Activated CD4-positive, alpha-beta T cell treated with anti-CD3 and anti-CD28 coated beads, Interleukin-2, amount 50 U/mL, for 16 hours (primary cell): ENCODE data around the gene CFAP97.
"Not testable (repeated sequence)": the region's sequence is repeated elsewhere in the genome, so short reads cannot be mapped to it uniquely, and the experiment has no call there.

ENCODE experiments used
- DNase-seq: peaks from one replicate; pipeline ENCODE4 v3.0.0-alpha.2; 2020

The CFAP97 gene

DNA sequence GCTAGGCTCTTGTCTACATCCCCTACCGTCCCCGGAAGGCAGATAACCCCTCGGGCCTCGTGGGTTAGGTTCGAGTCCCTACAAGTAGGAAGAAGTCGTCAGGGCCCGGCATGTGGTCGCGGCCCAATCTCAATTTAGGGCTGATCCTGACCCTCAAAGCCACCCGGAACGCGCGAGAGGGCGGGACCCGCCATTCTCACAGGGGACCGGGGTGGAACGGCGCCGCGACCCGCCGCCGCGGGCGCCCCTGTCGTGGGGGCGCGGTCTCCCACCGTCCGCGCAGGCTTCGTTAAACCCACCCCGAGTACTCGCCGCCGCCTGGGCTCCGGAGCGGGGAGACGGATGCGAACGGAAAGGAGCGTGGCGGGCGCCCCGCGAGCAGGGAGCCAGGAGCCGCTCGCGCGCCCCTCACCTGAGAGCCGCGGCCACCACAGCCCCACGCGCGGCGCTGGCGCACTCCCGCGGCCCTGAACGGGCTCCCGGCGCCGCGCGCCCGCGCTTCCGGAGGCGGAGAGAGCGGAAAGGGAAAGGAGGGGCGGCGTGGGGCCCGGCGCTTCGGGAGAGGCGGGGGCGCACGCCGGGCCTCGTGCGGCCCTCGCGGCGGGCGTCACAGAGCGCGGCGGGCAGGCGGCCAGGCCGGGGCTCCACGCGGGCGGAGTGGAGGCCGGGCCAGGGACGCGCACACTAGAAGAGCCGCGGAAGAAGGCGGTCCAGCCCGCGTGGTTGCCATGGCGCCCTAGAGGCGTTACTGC is at the start of gene CFAP97:
Gene CFAP97 (minus strand): TSS at position 515 of the 752 bp plus-strand sequence. CDS start 12,804 bp downstream, outside the sequence.
- DNase-seq = peak; percentile 78

GRCh38 chr4:185249105-185249504 is 45.3 kb upstream of the CFAP97 start:
- DNase-seq = no peak

DNA sequence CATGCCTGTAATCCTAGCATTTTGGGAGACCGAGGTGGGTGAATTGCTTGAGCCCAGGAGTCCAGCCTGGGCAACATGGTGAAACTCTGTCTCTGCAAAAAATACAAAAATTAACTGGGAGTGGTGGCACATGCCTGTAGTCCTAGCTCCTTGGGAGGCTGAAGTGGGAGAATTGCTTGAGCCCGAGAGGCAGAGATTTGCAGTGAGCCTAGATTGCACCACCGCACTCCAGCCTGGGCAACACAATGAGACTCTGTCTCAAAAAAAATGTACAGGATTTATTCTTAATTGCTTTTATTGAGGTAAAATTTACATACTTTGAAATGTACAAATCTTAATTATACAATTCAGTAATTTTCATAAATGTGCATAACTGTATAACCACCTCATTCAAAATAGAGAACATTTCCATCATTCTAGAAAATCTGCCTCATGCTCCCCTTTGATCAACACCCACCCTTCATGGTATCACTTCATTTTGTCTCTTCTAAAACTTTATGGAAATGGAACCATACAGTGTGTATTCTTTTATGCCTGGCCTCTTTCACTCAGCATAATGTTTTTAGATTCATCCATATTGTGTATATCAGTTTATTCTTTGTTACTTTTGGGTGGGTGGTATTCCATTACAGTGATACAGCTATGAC is 44.7 kb upstream of the CFAP97 start:
- no peak for DNase-seq

DNA sequence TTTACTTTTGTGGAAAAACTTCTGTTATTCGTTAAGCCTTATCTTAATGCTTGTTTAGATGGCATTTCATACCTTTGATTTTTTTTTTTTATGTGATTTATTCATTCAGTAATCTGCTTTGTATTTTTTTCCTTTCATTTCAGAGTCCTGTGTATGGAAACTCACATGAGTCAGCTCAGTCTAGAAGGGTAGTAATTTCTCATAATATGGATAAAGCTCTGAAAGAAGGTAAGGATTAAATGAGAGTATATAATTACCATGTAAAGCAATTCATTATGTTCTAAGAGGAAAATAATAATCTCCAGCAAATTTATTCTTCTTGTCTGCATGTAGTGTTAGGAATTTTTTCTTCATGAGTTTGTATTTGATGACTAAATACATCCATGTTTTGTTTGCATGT is 43.4 kb upstream of the CFAP97 start:
- DNase-seq = no peak

GRCh38 chr4:185246453-185246852 is 42.7 kb upstream of the CFAP97 start:
- no peak for DNase-seq

GRCh38 chr4:185244763-185245162 is 41.0 kb upstream of the CFAP97 start:
- DNase-seq = no peak

- no peak for DNase-seq
These were observed 40.1 kb upstream of the CFAP97 start for GRCh38 chr4:185243879-185244278.

- no peak for DNase-seq
These were observed 39.1 kb upstream of the CFAP97 start for GRCh38 chr4:185242749-185243533.

GRCh38 chr4:185240486-185240885 is 36.7 kb upstream of the CFAP97 start:
- DNase-seq = not testable (repeated sequence)

DNA sequence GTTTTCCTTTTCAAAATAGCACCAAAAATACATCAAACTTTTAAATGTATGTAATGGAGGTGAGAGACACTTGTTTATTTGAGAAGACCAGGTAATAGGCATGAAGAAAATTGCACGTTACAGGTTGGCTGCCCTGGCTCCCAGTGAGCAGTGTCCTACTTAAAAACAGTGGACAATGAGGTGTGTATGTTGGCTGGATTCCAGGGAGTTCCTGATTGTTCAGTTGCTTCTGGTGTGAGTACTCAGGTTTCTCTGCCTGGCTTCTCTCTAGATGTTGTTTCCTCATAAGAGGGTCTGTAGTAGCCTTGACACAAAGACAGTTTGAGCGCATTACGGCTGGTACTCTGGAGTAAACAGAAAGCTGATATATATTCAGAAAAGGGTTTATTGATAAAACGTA is 35.0 kb upstream of the CFAP97 start:
- no peak for DNase-seq

GRCh38 chr4:185238215-185238681 is 34.4 kb upstream of the CFAP97 start:
- DNase-seq = peak; percentile 33

DNA sequence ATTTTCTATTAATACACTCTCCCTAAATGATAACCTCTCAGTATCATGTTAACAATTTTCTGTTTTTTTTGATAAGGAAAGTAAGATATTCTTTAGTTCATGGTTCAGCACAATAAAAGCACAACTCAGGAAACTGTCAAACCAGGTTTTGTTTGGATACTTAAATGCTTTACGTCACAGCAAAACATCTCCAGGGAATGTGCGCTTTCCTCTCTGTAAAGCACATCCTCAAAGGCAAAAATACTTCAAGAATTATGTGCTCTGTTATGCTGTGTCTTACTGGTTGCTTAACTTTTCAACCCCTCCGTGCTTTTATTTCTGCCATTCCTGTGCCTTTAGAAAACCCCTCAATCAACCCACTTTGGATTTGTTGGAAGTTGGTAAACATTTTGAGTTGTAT is 33.4 kb upstream of the CFAP97 start:
- no peak for DNase-seq

- DNase-seq = no peak
These were observed 32.2 kb upstream of the CFAP97 start for GRCh38 chr4:185235843-185236503.

DNA sequence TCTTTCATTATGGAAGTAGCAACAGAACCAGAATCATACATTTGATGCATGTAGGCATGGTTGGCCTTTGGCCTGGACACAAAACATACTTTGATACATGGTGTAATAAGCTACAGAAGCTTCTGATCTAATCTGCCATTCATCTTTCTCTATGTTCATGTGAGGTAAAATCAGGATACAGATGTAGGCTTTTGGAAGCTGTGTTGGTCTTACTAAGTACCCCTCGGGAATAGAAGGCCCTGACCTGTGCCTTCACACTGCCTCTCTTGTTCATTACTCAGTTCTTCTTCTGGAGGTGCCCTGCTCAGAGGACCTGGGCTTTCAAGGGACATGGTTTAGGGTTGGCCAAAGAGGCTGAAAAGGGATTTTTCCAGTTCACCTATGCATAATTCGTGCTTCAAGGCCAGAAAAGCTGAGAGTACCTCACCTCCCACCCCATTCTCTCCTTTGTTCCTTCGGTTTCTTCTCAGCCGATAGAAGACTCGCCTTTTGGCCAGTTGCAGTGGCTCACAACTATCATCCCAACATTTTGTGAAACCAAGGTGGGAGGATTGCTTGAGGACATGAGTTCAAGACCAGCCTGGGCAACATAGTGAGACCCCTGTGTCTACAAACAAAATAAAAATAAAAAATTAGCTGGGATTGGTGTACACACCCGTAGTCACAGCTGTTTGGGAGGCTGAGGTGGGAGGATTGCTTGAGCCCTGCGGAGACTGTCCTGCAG is 31.5 kb upstream of the CFAP97 start:
- no peak for DNase-seq

DNA sequence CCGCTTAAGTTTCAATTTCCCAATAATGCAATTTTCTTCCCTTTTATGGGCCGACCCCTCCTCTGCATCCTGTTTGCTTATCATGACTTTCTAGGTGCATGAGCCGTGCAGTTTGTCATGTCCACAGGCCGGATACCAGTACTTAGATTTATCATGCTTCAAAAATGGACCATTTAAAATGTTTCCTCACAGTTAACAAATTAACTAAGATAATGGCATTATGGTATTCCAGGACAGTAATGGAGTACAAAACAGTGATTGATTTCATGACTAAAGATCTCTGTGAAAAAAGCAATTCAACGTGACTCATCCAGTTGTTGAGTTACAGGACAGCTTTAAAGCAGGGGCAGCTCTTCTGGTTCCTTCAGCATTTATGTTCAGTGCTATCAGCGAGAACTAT is 28.6 kb upstream of the CFAP97 start:
- no peak for DNase-seq

- no peak for DNase-seq
These were observed 25.4 kb upstream of the CFAP97 start for GRCh38 chr4:185229021-185229818.

GRCh38 chr4:185227713-185228278 is 24.0 kb upstream of the CFAP97 start:
- no peak for DNase-seq

GRCh38 chr4:185227131-185227551 is 23.3 kb upstream of the CFAP97 start:
- no peak for DNase-seq

DNA sequence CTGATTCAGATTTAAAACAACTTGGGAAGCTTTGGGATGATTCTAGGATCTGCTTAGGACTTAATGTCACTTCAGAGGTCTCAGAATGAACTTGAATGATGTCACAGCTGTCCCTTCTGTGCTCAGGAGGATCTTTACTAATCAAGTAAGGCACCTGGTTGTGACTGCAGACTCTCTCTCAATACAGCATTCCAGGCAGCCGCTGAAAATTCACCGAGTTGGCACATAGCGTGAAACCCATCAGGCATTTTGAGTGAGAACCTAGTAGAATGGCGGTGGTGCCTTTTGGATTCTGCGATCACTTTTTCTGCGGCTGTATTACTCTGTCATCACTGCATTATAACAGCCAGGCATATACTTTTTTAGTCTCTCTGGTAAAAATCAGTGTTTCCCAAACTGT is 22.1 kb upstream of the CFAP97 start:
- no peak for DNase-seq

- no peak for DNase-seq
These were observed 20.8 kb upstream of the CFAP97 start for GRCh38 chr4:185224597-185224996.

- DNase-seq = no peak
These were observed 18.8 kb upstream of the CFAP97 start for GRCh38 chr4:185222598-185222997.
